ENCODE results near the gene PRKAG2. TPM values are rescaled to one million over a fixed set of nuclear protein-coding genes. Genes with fewer than 3 reads are reported as not detected.
A peak's percentile ranks its signal among the peaks of the same experiment; 100 is the strongest.

Gene PRKAG2
- total RNA-seq, 1 donor from 2014 or later: 4.7 TPM

DNA sequence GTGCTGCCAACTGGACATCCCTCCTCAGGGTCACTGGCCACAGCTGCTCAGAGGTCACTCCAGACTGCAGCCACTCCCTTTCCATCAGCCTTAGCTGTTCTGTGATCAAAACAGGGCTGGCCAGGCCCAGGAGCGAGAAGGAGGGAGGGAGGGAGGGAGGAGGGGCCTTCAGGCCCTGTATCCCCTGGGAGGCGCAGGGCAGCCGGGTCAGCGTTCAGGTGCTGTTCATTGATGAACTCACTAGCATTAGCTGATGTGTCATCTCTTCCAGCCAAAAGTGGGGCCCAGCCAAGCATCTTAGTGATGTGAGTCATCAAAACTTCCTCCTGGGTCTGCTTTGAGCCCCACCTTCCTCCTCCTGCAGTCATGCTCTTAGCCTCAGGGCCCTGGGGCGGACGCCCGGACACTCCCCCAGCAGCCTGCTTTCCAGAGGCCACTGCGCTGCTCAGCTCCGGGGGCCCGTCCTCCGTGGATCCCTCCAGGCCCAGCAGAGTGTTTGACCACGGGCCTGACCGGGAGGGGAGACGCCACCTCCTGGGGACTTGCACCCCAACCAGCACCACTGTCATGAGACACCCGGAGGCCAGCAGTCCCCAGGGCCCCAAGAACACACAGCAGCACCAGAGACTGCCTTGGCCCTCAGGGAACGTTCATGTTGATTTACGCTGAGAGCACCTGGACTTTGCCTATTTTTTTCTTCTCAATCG, 149.2 kb downstream of the PRKAG2 start:
- no peak overlapping the region for H3K27ac ChIP-seq (ENCODE audit: low read depth, low read length)
- H3K9ac ChIP-seq (ENCODE audit: low read depth in 1 of 3, low read length in 3 of 3): peak overlapping the region in 2 of 3 donors; percentile 32 to 33
- no peaks in the 10 kb centered on the region for H3K27me3 ChIP-seq (ENCODE audit: control insufficient read depth in 3 of 3, insufficient read depth in 3 of 3, low read length in 3 of 3)
- H3K36me3 ChIP-seq (ENCODE audit: control insufficient read depth in 3 of 3, insufficient read depth in 3 of 3, low read length in 3 of 3): no peaks in the 10 kb centered on the region
- H3K9me3 ChIP-seq (ENCODE audit: control insufficient read depth in 3 of 3, low read length in 3 of 3): no peaks in the 10 kb centered on the region
- H3K4me1 ChIP-seq (ENCODE audit: control insufficient read depth in 3 of 3, insufficient read depth in 3 of 3, low read length in 3 of 3): peaks cover 11 to 18% (median 14%) of the 10 kb centered on the region in 3 donors
- no peak overlapping the region for H3K4me3 ChIP-seq (ENCODE audit: low read length in 3 of 3)

DNA sequence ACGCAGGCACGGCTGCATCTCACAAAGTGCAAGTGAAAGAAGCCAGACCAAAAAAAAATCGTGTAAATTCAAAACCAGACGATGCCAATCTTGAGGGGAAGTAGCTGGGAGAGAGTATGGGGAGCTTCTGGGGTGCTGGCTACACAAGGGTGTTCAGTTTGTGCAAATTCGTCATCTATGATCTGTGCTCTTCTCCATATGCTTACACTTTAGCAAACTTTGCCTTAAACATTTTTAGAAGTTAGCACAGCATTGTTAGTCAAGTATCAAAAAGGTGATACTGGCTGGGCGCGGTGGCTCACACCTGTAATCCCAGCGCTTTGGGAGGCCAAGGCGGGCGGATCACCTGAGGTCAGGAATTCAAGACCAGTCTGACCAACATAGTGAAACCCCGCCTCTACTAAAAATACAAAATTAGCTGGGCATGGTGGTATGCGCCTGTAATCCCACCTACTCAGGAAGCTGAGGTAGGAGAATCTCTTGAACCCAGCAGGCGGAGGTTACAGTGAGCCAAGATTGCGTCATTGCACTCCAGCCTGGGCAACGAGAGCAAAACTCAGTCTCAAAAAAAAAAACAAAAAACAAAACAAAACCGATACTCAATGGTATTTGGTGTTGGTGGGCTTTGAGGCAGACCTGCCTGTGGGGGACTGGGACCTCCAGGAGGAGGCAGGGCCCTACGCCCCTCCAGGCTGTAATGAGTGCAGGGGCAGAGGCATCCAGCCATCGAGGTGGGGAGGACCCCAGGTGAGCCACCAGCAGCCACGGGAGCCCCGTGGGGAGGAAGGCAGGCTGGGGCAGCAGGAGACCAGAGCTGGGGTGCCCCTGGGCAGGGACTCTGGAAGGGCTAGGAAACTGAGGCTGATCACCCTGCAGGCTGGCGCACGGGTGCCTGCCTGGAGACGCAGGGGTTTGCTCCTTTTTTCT, 150.0 kb downstream of the PRKAG2 start:
- no peaks in the 10 kb centered on the region for H3K27me3 ChIP-seq (ENCODE audit: control insufficient read depth in 3 of 3, insufficient read depth in 3 of 3, low read length in 3 of 3)
- H3K4me1 ChIP-seq (ENCODE audit: control insufficient read depth in 3 of 3, insufficient read depth in 3 of 3, low read length in 3 of 3): peaks cover 11 to 18% (median 14%) of the 10 kb centered on the region in 3 donors
- H3K9ac ChIP-seq (ENCODE audit: low read depth in 1 of 3, low read length in 3 of 3): peak overlapping the region in 1 of 3 donors; percentile 33
- H3K36me3 ChIP-seq (ENCODE audit: control insufficient read depth in 3 of 3, insufficient read depth in 3 of 3, low read length in 3 of 3): no peaks in the 10 kb centered on the region
- H3K4me3 ChIP-seq (ENCODE audit: low read length in 3 of 3): no peak overlapping the region
- H3K9me3 ChIP-seq (ENCODE audit: control insufficient read depth in 3 of 3, low read length in 3 of 3): no peaks in the 10 kb centered on the region
- no peak overlapping the region for H3K27ac ChIP-seq (ENCODE audit: low read depth, low read length)

DNA sequence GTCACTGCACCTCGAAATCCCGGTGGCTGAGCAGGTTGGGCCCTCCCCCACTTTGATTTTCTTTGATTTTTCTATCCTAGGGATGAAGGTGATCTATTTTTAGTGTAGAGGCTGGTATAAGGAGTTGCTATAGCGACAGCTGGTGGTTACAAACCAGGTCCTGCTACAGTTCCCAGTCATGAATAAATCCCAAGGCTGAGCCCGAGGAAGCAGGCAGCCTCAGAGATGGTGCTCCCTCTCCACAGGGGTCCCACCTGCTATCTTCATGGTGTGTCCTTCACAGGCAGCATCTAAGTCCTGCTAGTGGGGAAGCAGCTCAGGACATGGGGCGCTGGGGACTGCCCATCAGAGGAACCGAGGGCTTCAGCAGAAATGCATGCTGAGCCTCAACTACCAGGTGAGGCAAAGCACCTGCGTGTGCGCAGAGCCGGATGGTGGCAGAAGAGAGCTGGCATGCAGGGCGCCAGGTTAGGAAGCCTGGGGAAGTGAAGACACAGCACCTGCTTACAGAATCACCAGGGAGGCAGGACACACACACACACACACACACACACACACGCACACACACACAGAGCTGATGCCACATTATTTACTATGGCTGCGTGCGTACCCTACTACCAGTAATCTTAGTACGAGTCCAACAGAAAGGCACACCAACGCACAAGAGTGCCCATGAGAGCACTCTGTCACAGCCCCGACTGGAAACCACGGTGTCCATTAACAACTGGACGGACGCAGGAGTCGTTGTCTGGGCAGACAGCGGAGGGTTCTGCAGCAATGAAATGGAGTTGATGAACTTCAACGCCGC, 150.9 kb downstream of the PRKAG2 start:
- H3K27ac ChIP-seq (ENCODE audit: low read depth, low read length): no peak overlapping the region

DNA sequence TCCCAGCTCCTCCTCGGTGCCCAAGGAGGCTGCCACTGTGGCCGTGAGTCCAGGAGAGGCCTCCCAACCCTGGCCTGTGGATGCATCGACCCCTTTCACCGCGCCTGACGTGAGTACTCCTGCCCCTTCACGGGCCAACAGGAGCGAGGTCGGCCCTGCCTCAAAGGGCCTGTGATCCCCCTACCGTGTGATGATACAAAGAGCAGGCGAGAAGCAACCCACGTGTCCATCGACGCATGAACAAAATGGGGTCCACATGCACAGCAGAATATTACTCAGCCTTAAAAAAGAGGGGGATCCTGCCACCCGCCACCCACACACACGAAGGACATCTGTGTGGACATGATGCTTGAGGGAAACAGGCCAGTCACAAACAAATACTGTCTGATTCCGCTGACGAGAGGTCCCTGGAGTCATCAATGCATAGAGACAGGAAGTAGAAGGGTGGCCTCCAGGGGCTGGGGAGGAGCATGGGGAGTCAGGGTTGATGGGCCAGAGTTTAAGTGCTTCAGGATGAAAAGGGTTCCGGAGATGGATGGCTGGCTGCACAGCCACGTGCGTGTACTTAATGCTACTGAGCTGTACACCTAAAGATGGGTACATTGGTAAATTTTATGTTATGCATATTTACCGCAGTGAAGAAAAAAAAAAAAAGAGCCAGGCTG, 151.9 kb downstream of the PRKAG2 start:
- Histone ChIP-seq H3K27ac (ENCODE audit: low read depth, low read length) (no peak overlapping the region), H3K4me1 (ENCODE audit: control insufficient read depth in 3 of 3, insufficient read depth in 3 of 3, low read length in 3 of 3) (peaks cover 15 to 33% (median 28%) of the 10 kb centered on the region in 3 donors), H3K9ac (ENCODE audit: low read depth in 1 of 3, low read length in 3 of 3) (no peak overlapping the region)

More for the DNA sequence above, 150.9 kb downstream of the PRKAG2 start:
- Histone ChIP-seq H3K36me3 (ENCODE audit: control insufficient read depth in 3 of 3, insufficient read depth in 3 of 3, low read length in 3 of 3) (no peaks in the 10 kb centered on the region), H3K4me3 (ENCODE audit: low read length in 3 of 3) (no peak overlapping the region), H3K9me3 (ENCODE audit: control insufficient read depth in 3 of 3, low read length in 3 of 3) (no peaks in the 10 kb centered on the region), H3K4me1 (ENCODE audit: control insufficient read depth in 3 of 3, insufficient read depth in 3 of 3, low read length in 3 of 3) (peaks cover 11 to 27% (median 23%) of the 10 kb centered on the region in 3 donors), H3K9ac (ENCODE audit: low read depth in 1 of 3, low read length in 3 of 3) (peak overlapping the region in 1 of 3 donors; percentile 40), H3K27me3 (ENCODE audit: control insufficient read depth in 3 of 3, insufficient read depth in 3 of 3, low read length in 3 of 3) (no peaks in the 10 kb centered on the region)

DNA sequence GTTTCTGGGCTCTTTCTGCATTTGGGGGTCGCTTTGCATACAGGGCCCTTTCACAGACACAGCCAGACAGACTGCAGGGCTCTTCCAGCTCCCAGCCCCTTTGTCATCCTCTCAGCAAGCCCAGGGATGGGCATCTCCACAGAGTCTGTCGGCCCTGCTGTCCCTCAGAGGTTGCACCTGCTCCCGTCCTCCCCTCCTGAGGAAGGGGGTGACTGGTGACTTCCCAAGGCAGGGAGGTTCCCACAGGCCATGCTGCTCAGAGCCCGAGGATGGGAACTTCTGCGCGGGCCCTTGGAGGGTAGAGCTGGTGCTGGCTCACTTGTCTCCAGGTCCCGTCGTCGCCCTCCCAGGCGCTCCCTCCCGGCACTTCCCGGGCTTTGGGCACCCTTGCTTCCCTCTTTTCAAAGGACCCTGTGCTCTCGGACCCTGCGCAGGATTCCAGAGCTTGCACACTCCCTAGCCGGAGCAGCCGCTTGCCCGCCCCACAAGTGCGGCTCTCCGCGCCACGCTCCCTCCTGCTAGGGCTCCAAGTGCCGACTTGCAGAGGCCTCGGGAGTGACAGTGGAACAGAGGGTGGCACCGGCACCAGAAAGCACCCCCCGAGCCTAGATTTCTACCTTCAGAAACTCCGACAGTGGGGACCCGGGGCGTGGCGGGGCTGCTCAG, 152.5 kb downstream of the PRKAG2 start:
- H3K4me1 ChIP-seq (ENCODE audit: control insufficient read depth in 3 of 3, insufficient read depth in 3 of 3, low read length in 3 of 3): peaks cover 19 to 40% (median 35%) of the 10 kb centered on the region in 3 donors
- H3K9me3 ChIP-seq (ENCODE audit: control insufficient read depth in 3 of 3, low read length in 3 of 3): no peaks in the 10 kb centered on the region
- H3K27ac ChIP-seq (ENCODE audit: low read depth, low read length): no peak overlapping the region
- no peaks in the 10 kb centered on the region for H3K36me3 ChIP-seq (ENCODE audit: control insufficient read depth in 3 of 3, insufficient read depth in 3 of 3, low read length in 3 of 3)
- no peak overlapping the region for H3K4me3 ChIP-seq (ENCODE audit: low read length in 3 of 3)
- no peak overlapping the region for H3K9ac ChIP-seq (ENCODE audit: low read depth in 1 of 3, low read length in 3 of 3)
- H3K27me3 ChIP-seq (ENCODE audit: control insufficient read depth in 3 of 3, insufficient read depth in 3 of 3, low read length in 3 of 3): no peaks in the 10 kb centered on the region

More for the DNA sequence above, 151.9 kb downstream of the PRKAG2 start:
- no peaks in the 10 kb centered on the region for H3K27me3 ChIP-seq (ENCODE audit: control insufficient read depth in 3 of 3, insufficient read depth in 3 of 3, low read length in 3 of 3)
- no peaks in the 10 kb centered on the region for H3K9me3 ChIP-seq (ENCODE audit: control insufficient read depth in 3 of 3, low read length in 3 of 3)
- H3K36me3 ChIP-seq (ENCODE audit: control insufficient read depth in 3 of 3, insufficient read depth in 3 of 3, low read length in 3 of 3): no peaks in the 10 kb centered on the region
- H3K4me3 ChIP-seq (ENCODE audit: low read length in 3 of 3): no peak overlapping the region

DNA sequence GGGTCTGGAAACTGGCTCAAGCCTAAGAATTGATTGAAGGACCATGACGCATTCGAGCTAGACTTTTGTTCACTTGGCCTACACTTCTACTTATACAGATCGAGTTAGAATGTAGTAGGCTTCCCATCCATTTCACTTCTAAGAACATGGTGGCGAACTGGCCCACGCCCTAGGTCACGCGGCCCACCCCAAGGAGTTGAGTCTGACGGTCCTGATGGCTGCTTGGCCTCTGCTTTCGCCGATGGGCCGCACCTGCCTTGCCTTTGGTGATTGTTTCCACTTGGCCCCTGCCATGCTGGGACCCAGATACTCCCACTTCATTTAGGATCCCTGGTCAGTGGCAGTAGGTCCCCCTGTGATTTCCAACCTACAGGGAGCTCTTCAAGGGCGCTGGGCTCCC, 153.6 kb downstream of the PRKAG2 start:
- Histone ChIP-seq H3K4me1 (ENCODE audit: control insufficient read depth in 3 of 3, insufficient read depth in 3 of 3, low read length in 3 of 3) (peaks cover 19 to 48% (median 41%) of the 10 kb centered on the region in 3 donors), H3K9me3 (ENCODE audit: control insufficient read depth in 3 of 3, low read length in 3 of 3) (no peaks in the 10 kb centered on the region), H3K36me3 (ENCODE audit: control insufficient read depth in 3 of 3, insufficient read depth in 3 of 3, low read length in 3 of 3) (no peaks in the 10 kb centered on the region), H3K4me3 (ENCODE audit: low read length in 3 of 3) (no peak overlapping the region), H3K27ac (ENCODE audit: low read depth, low read length) (no peak overlapping the region), H3K27me3 (ENCODE audit: control insufficient read depth in 3 of 3, insufficient read depth in 3 of 3, low read length in 3 of 3) (no peaks in the 10 kb centered on the region), H3K9ac (ENCODE audit: low read depth in 1 of 3, low read length in 3 of 3) (no peak overlapping the region)

DNA sequence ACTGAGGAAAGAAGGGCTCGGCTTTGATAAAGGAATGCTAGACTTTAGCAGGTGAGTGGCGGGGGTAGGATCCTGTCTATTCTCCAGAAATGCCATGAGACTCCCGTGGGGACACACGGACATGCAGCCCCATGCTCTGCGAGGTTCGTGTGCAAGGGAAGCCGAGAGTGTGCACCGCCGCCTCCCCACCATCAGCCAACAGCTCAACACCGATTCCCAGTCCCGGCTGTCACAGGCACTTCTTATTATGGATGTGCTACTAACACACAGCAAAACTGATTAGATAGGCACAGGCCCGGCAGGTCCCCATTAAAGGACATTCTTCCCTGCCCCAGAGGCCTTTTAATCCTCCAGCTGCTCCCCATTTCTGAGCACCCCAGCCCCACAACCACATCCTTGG, 154.4 kb downstream of the PRKAG2 start:
- Histone ChIP-seq H3K9ac (ENCODE audit: low read depth in 1 of 3, low read length in 3 of 3) (no peak overlapping the region), H3K27ac (ENCODE audit: low read depth, low read length) (no peak overlapping the region), H3K9me3 (ENCODE audit: control insufficient read depth in 3 of 3, low read length in 3 of 3) (no peaks in the 10 kb centered on the region), H3K27me3 (ENCODE audit: control insufficient read depth in 3 of 3, insufficient read depth in 3 of 3, low read length in 3 of 3) (no peaks in the 10 kb centered on the region), H3K36me3 (ENCODE audit: control insufficient read depth in 3 of 3, insufficient read depth in 3 of 3, low read length in 3 of 3) (no peaks in the 10 kb centered on the region), H3K4me3 (ENCODE audit: low read length in 3 of 3) (no peak overlapping the region), H3K4me1 (ENCODE audit: control insufficient read depth in 3 of 3, insufficient read depth in 3 of 3, low read length in 3 of 3) (peaks cover 15 to 49% (median 46%) of the 10 kb centered on the region in 3 donors)

DNA sequence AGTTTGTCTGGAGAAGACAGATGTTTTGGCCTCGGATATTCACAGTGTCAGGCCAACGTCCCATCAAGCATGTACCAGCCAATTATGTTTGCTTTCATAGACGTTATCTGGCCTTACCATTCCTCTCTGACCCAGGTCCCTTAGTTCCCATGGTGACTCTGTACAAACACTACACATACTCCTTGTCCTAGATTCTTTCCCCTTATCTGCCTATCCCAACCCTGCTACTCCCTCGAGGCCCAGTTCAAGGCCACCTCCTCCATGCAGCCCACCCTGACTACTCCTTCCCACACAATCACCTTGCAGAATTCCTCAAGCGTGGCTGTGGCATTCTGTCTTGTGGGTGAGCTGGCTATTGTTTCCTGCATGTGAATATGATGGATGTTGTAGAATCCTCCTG, 155.2 kb downstream of the PRKAG2 start:
- no peaks in the 10 kb centered on the region for H3K36me3 ChIP-seq (ENCODE audit: control insufficient read depth in 3 of 3, insufficient read depth in 3 of 3, low read length in 3 of 3)
- peaks cover 11 to 49% (median 46%) of the 10 kb centered on the region in 3 donors for H3K4me1 ChIP-seq (ENCODE audit: control insufficient read depth in 3 of 3, insufficient read depth in 3 of 3, low read length in 3 of 3)
- no peak overlapping the region for H3K27ac ChIP-seq (ENCODE audit: low read depth, low read length)
- no peak overlapping the region for H3K9ac ChIP-seq (ENCODE audit: low read depth in 1 of 3, low read length in 3 of 3)
- H3K9me3 ChIP-seq (ENCODE audit: control insufficient read depth in 3 of 3, low read length in 3 of 3): no peaks in the 10 kb centered on the region
- no peak overlapping the region for H3K4me3 ChIP-seq (ENCODE audit: low read length in 3 of 3)
- no peaks in the 10 kb centered on the region for H3K27me3 ChIP-seq (ENCODE audit: control insufficient read depth in 3 of 3, insufficient read depth in 3 of 3, low read length in 3 of 3)

DNA sequence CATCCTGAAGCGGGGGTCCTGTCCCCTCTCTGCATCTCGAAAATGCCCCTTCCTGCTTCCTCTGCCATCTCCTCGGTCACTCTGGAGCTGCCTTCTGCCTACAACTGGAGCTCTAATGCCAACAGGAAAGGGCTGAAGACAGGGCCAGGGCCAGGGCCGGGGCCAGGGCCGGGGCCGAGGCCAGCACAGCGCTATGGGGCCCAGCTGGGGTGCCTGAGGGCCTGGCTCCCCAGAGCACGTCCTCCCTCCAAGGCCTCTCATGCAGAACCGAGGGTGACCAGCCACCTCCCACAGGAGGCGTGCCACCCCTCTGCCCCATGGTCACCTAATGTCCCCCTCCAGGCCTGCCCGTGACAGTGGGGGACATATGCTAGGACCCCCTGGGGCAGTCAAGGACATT, 155.7 kb downstream of the PRKAG2 start:
- H3K27me3 ChIP-seq (ENCODE audit: control insufficient read depth in 3 of 3, insufficient read depth in 3 of 3, low read length in 3 of 3): no peaks in the 10 kb centered on the region
- H3K4me3 ChIP-seq (ENCODE audit: low read length in 3 of 3): no peak overlapping the region
- peaks cover 10 to 51% (median 46%) of the 10 kb centered on the region in 3 donors for H3K4me1 ChIP-seq (ENCODE audit: control insufficient read depth in 3 of 3, insufficient read depth in 3 of 3, low read length in 3 of 3)
- no peak overlapping the region for H3K27ac ChIP-seq (ENCODE audit: low read depth, low read length)
- peak overlapping the region in 1 of 3 donors; percentile 40 for H3K9ac ChIP-seq (ENCODE audit: low read depth in 1 of 3, low read length in 3 of 3)
- H3K9me3 ChIP-seq (ENCODE audit: control insufficient read depth in 3 of 3, low read length in 3 of 3): no peaks in the 10 kb centered on the region
- no peaks in the 10 kb centered on the region for H3K36me3 ChIP-seq (ENCODE audit: control insufficient read depth in 3 of 3, insufficient read depth in 3 of 3, low read length in 3 of 3)
